GM23338 (cell line): ENCODE measurements around the gene BHLHE23.

Experiments used
- TF ChIP-seq, protein P1 (sequence below), 2 experiments: fragments of 200-600 bp in 1 of 2; sonication (generic) in 1 of 2; conservative IDR thresholded peaks; 2 replicates each; pipeline versions ENCODE4 v1.5.1 to v1.6.1; 2016 to 2017; ENCODE audit warnings: antibody characterized with exemption in 2 of 2, low read depth in 2 of 2, mild to moderate bottlenecking in 2 of 2, moderate library complexity in 1 of 2
- TF ChIP-seq, protein P2 (sequence below): IDR thresholded peaks from one replicate; pipeline ENCODE4 v1.6.1; 2018; ENCODE audit warnings: antibody characterized with exemption; ENCODE audit not compliant: unreplicated experiment

DNA sequence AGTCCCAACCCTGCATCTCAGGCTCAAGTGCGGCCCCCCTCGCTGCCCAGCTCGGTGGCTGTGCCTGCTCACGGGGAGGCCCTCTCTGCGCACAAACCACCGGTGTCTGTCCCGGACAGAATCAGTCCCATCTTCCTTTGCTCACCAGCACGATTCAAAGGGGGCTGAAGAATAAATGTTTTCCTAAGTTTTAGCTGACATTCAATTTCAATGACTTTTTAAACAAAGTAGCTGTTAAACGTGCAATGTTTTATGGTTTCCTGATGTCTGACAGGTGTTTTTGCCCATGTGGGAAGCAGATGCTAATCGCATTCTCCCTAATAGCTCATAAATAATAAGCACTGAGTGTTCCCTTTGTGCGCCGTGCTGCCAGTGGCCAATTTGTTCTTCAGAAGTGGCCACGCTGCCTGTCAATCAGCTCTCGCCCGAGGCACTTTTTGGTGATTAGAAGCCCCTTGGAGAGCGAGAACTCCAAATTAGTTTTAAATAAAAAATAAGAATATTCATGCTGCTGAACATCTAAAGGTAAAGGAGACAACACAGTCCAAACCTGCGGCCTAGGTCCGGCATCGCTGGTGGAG, 26.3 kb downstream of the BHLHE23 start:
- TF ChIP-seq, protein P1, sequence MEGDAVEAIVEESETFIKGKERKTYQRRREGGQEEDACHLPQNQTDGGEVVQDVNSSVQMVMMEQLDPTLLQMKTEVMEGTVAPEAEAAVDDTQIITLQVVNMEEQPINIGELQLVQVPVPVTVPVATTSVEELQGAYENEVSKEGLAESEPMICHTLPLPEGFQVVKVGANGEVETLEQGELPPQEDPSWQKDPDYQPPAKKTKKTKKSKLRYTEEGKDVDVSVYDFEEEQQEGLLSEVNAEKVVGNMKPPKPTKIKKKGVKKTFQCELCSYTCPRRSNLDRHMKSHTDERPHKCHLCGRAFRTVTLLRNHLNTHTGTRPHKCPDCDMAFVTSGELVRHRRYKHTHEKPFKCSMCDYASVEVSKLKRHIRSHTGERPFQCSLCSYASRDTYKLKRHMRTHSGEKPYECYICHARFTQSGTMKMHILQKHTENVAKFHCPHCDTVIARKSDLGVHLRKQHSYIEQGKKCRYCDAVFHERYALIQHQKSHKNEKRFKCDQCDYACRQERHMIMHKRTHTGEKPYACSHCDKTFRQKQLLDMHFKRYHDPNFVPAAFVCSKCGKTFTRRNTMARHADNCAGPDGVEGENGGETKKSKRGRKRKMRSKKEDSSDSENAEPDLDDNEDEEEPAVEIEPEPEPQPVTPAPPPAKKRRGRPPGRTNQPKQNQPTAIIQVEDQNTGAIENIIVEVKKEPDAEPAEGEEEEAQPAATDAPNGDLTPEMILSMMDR (conservative IDR thresholded peaks at IDR 0.05; ENCODE audit: low read depth in 2 of 2), result no peak
- TF ChIP-seq, protein P2, sequence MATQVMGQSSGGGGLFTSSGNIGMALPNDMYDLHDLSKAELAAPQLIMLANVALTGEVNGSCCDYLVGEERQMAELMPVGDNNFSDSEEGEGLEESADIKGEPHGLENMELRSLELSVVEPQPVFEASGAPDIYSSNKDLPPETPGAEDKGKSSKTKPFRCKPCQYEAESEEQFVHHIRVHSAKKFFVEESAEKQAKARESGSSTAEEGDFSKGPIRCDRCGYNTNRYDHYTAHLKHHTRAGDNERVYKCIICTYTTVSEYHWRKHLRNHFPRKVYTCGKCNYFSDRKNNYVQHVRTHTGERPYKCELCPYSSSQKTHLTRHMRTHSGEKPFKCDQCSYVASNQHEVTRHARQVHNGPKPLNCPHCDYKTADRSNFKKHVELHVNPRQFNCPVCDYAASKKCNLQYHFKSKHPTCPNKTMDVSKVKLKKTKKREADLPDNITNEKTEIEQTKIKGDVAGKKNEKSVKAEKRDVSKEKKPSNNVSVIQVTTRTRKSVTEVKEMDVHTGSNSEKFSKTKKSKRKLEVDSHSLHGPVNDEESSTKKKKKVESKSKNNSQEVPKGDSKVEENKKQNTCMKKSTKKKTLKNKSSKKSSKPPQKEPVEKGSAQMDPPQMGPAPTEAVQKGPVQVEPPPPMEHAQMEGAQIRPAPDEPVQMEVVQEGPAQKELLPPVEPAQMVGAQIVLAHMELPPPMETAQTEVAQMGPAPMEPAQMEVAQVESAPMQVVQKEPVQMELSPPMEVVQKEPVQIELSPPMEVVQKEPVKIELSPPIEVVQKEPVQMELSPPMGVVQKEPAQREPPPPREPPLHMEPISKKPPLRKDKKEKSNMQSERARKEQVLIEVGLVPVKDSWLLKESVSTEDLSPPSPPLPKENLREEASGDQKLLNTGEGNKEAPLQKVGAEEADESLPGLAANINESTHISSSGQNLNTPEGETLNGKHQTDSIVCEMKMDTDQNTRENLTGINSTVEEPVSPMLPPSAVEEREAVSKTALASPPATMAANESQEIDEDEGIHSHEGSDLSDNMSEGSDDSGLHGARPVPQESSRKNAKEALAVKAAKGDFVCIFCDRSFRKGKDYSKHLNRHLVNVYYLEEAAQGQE, result no peak
